ENCODE measurements around the gene TRAK2. TPM values are rescaled to one million over a fixed set of nuclear protein-coding genes. Genes with fewer than 3 reads are reported as not detected.
A peak's percentile ranks its signal among the peaks of the same experiment; 100 is the strongest.

The TRAK2 gene
- total RNA-seq, 1 donor from 2014 or later = 66.5 TPM

DNA sequence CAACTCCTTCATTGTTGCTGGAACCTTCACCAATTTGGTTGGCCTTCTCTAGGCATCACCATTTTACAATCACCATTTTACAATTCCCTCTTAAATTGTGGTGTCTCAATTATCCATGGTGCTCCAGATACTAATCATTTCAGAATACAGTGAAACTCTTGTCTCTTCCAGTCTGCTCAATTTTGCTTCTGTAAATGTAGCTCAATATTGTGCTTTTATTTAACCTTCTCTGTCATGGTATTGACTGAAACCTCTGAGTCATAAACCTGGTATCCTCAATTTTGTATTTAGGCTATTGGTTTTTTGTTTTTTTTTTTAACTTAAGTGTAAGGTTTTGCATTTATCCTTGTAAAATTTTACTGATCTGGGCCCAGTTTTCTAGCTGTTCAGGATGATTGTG is 16.4 kb upstream of the TRAK2 start:
- no peak overlapping the region for H3K4me3 ChIP-seq
- ATAC-seq = no peak
- no peak overlapping the region for H3K27ac ChIP-seq
- H3K9me3 ChIP-seq = no peaks in the 10 kb centered on the region
- peaks cover 72% of the 10 kb centered on the region for H3K36me3 ChIP-seq
- H3K4me1 ChIP-seq = peaks cover 6% of the 10 kb centered on the region
- H3K27me3 ChIP-seq (ENCODE audit: low read depth) = no peaks in the 10 kb centered on the region
- intact Hi-C loops (cut with DNase I) = no loop called here
- no peak for DNase-seq
- no peak for TF ChIP-seq CTCF (IDR thresholded peaks at IDR 0.05)

DNA sequence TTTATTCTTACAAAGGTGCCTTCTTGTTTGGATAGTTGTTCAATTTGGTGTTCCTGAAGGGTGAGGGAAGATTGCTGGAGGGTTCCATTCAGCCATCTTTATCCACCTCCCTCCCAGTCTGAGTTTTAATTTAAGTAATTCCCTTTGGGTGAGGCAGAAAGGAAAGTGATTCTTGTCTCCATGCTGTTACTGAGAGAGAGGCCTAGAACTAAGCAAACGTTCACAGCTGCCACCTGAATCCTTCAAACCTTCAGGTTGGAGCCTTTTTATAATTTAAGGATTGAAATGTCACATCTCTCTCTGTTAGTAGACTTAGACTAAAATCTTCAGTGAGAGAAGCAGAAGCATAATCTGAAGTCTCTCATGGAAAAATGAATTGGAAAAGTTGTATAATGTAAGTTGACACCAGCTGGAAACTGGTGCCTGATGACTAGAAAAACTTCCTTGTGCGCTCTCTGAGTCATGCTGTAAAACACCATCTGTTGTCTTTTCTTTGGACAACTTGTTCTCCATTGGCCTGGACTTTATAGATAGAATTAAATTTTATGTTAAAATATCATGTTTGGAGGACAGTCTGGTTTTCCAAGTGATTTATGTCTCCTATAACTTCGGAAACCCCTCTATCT is 14.9 kb upstream of the TRAK2 start:
- H3K4me1 ChIP-seq = peaks cover 6% of the 10 kb centered on the region
- no peak for TF ChIP-seq CTCF (IDR thresholded peaks at IDR 0.05)
- DNase-seq (no peak), ATAC-seq (no peak)
- H3K9me3 ChIP-seq = no peaks in the 10 kb centered on the region
- no peaks in the 10 kb centered on the region for H3K27me3 ChIP-seq (ENCODE audit: low read depth)
- intact Hi-C loops (cut with DNase I) = no loop called here
- no peak overlapping the region for H3K4me3 ChIP-seq
- peaks cover 63% of the 10 kb centered on the region for H3K36me3 ChIP-seq
- H3K27ac ChIP-seq = peak overlapping the region; percentile 10

DNA sequence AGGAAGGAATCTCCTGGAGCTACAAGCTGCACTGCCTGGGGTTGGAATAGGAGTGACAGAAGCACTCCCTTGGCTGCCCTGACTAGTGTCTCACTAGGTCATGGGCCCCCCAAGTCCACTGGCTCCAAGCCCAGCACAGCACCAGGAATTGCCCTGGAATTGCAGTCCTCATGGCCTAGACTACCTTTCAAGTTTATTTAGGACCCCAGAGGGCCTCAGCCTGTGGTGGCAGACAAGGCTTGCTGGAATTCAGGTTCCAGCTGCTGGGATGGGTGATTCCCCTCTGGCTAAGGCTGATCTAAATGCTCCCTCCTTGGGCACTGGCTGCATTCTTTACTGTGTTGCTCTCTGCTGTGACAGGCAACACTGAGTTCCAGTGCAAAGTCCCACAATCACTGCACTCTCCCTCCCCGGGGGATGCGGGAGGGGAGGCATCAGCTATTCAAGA is 14.3 kb upstream of the TRAK2 start:
- H3K27ac ChIP-seq = peak overlapping the region; percentile 10
- H3K4me1 ChIP-seq = peaks cover 6% of the 10 kb centered on the region
- H3K4me3 ChIP-seq = no peak overlapping the region
- H3K27me3 ChIP-seq (ENCODE audit: low read depth) = no peaks in the 10 kb centered on the region
- no peak for ATAC-seq
- H3K9me3 ChIP-seq = no peaks in the 10 kb centered on the region
- H3K36me3 ChIP-seq = peaks cover 63% of the 10 kb centered on the region
- TF ChIP-seq CTCF (IDR thresholded peaks at IDR 0.05) = no peak
- no peak for DNase-seq
- intact Hi-C loops (cut with DNase I) = no loop called here

GRCh38 chr2:201464547-201464946 is 13.3 kb upstream of the TRAK2 start:
- peaks cover 62% of the 10 kb centered on the region for H3K36me3 ChIP-seq

GRCh38 chr2:201460532-201460931 is 9.3 kb upstream of the TRAK2 start:
- TF ChIP-seq CTCF (IDR thresholded peaks at IDR 0.05) = no peak
- Histone ChIP-seq H3K9me3 (no peaks in the 10 kb centered on the region), H3K4me1 (peaks cover under 1% of the 10 kb centered on the region), H3K36me3 (peaks cover 50% of the 10 kb centered on the region), H3K27me3 (ENCODE audit: low read depth) (no peaks in the 10 kb centered on the region), H3K4me3 (no peak overlapping the region), H3K27ac (no peak overlapping the region)
- DNase-seq = no peak
- no peak for ATAC-seq
- intact Hi-C loops (cut with DNase I) = no loop called here

More at GRCh38 chr2:201464547-201464946, 13.3 kb upstream of the TRAK2 start:
- DNase-seq = no peak
- Histone ChIP-seq H3K9me3 (no peaks in the 10 kb centered on the region), H3K27me3 (ENCODE audit: low read depth) (no peaks in the 10 kb centered on the region), H3K27ac (no peak overlapping the region), H3K4me1 (peaks cover 6% of the 10 kb centered on the region), H3K4me3 (no peak overlapping the region)
- intact Hi-C loops (cut with DNase I) = no loop called here
- ATAC-seq = no peak
- TF ChIP-seq CTCF (IDR thresholded peaks at IDR 0.05) = no peak
